GM03348 (cell line): ENCODE data around the gene CELF2.
A peak's percentile ranks its signal among the peaks of the same experiment; 100 is the strongest.

Experiments used
- DNase-seq: peaks from one replicate; pipeline ENCODE4 v3.0.0; 2012; ENCODE audit warnings: low spot score

CELF2 gene

GRCh38 chr10:11004144-11005077, 13.3 kb upstream of the CELF2 start:
- DNase-seq = no peak

DNA sequence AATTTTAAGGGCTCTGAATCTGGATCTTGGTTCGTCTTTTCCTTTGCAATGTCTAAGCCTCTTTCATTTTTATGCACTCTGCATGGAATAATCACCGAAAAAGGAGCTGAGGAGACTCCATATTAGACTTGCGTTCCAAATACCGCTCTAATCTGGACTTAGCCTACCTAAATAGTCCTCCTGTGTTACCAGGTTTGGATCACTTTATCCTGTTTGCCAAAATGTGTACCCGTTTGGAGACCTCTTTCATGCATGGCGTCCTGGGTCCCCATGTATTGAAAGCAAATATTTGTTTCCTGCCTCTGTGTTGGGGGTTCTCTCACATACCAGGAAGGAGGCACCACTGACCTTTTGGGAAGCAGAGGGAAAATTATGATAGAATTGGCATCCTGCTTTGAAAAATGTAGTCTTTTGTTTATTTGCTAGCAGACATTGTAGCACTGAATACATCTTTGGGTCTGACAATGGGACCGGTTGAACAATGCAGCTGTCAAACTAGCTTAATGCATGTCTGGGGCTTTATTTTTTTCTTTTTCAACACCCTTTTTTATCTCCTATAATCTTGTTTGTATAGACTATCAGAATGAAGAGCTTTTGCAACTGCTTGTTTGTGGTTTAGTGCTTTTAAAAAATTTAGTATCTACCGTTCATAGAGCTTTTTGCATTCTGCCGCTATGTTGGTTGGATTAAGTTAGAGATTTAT, 11.8 kb upstream of the CELF2 start:
- DNase-seq = no peak

- no peak for DNase-seq
Measured at GRCh38 chr10:11006428-11006825, 11.2 kb upstream of the CELF2 start.

GRCh38 chr10:11007476-11008020, 10.1 kb upstream of the CELF2 start:
- no peak for DNase-seq

DNA sequence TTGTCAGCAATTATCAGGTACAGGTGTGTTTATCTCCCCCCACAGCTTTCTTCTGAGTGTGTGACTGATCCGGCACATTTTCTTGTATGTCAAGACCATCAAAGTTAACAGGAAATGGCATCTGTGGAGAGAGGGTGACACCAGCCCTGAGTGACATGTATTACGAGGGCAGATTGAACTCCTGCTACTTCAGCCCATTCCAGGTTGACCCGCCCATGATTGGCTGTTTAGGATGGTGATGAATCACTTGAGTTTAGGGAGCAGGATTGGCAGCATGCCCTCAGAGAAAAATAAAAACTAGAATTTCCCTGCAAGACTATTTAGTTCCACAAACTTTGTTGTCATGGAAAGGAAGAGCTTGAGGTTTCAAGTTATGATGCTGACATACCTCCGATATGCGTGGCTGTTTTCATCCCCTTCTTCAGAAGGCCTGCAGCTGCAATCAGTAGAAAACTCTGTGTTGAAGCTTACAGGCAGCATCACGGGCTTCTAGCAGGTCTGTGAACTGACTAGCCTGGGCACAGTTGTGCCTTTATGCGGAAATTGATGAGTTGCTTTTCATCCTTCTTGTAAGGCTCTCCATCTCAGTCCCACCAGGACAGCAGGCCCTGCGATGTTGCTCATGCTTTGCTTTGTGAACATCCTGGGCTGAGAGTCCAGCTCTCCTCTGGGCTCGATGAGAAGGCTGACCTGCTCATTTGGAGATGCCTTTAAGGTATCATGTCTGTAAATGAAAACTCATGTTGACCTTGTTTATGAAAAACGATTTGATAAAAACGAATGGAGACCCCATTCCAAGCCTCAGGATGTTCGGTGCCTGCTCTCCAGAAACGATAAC, 8.0 kb upstream of the CELF2 start:
- DNase-seq = peak; percentile 11

- DNase-seq = no peak
Measured at GRCh38 chr10:11010582-11010981, 7.1 kb upstream of the CELF2 start.

- no peak for DNase-seq
Measured at GRCh38 chr10:11011436-11011835, 6.2 kb upstream of the CELF2 start.

- DNase-seq = no peak
Measured at GRCh38 chr10:11011984-11012383, 5.7 kb upstream of the CELF2 start.

DNA sequence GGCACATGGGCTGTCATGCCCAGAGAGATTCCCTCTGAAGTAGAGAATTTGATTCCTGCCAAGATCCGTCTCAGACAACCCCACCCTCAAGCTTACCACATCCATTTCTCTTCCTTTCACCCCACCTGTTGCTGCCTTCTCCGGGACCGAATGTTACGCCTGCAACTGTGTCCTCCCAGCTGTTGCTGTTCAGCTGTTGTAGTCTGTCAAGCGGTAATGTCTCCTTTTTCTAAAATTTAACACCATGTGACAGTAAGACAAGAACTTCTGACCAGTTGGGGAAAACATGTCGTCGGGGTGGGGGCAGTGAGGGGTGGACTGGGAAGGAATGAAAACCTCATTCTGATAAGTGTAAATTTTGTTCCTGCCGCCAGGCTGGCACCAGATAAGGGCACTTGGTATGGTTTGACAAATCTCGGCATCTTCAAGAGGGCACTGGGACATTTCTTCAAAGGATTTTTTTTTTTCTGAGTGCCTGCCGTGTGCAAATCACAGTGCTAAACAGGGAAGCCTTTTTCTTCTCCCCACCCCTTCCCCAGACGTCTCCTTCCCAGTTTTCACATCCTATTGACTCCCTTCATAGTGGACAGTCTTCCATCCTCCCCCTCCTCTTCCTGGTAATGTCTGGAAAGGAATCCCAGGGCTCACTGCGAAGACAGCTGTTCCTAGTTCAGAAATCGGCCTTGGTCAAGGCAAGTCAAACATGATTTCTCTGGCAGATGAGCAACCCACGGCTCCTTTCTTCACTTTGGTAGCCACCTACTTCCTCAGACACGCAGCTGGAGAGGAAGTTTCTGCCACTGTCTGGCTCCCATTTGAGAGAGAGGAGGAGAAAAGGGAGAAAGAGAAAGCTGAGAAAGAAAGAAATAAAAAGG, 5.0 kb upstream of the CELF2 start:
- DNase-seq = no peak

DNA sequence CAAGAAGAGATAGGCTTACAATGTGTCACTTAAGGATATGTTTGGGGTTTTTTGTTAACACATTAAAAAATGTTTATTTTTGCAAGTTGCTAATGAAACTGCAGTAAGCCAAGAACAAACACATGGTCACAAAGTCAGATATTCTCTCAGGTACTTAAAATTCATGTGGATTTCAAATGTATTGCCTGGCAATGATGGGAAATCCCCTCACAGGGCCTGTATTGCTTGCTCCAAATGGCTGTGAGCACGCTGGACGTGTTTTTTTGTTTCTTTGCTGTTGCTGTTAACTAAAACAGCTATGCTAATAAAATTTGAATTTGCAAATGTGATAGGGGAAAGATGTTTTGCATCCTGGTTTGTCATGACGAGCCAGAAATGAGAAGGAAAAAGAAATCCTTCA, 3.8 kb upstream of the CELF2 start:
- no peak for DNase-seq

DNA sequence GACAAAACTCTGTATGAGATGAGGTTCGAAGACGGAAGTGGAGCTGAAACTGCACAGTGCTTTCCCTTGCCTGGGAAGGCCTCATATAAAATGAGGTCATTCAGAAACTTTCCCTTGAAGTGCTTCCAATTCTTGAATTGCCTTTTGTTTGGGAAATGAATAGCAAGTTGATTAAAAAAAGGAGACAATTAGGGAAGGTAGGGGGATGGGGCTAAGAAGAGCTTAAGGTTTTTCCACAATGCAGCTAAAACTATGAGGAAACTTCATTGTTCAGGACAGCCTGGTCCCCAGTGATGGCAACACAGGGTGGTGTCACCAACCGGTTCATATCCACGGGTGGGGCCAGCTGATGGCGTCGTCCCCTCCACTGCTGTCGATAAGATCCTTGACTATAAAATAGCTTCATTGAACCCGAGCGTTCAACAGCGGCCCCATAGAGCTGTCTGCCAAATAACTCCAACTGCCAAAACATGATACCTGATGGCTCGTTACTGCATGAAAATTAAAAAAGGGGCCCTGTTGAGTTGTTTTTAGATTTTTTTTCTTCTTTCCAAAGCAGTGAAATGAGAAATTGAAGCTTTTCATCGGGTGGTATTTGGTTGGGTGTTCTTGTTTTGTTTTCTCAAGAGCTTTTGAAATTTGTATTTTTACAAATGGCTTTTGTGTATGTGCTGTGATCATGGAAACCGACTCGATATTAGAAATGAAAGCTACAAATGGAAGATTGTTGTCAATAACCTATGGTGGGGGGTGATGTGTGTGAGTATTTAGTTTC, 2.8 kb upstream of the CELF2 start:
- no peak for DNase-seq

DNA sequence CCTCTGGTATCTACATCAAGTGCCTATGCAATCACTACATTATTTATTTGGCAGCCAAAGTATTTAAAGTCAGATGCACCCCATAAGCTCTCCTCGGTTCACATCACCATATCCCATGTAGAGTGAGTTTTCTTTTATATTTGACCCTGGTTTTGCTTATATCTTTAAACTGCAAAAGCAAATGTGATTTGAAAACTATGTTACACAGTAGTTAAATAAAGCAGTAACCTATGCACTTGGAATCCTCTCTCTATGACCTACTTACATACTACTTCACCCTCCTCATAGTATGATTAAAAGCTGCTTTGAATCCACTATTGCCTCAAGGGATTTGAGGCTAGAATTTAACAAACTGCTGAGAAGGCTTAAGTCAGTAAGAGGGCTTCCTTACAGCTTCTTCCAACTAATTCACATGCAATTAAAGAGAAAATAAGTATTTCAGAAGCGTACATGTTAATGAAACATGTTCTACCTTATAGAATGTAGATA, 2.2 kb upstream of the CELF2 start:
- no peak for DNase-seq

DNA sequence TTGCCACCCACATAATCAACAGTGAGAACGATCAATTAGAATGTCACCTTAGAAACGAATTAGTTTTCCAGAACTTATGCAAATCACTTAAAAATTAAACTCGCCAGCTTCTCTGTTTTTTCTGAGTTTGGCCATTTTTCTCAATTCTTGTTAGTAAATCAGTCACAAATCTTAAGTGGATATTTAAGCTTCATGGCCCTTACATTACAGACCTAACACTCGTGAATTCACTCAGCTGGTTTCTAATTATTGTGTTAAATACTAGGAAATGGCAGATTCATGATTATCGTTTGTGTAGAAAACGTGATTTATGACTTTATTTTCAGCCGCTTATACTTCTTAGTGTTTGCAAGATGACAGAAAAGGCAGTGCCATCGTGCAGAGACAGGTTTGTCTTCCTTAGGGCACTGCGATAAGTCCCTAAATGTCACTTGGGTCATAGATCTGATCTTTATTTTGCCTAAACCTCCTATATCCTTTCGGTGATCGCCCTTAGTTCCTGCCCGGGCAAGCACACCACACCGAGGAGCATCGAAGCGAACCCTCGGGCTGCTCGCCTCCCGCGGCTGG, 587 bp upstream of the CELF2 start:
- DNase-seq = peak; percentile 41

GRCh38 chr10:11018432-11018841, 765 bp downstream of the CELF2 start:
- peak; percentile 6 for DNase-seq

DNA sequence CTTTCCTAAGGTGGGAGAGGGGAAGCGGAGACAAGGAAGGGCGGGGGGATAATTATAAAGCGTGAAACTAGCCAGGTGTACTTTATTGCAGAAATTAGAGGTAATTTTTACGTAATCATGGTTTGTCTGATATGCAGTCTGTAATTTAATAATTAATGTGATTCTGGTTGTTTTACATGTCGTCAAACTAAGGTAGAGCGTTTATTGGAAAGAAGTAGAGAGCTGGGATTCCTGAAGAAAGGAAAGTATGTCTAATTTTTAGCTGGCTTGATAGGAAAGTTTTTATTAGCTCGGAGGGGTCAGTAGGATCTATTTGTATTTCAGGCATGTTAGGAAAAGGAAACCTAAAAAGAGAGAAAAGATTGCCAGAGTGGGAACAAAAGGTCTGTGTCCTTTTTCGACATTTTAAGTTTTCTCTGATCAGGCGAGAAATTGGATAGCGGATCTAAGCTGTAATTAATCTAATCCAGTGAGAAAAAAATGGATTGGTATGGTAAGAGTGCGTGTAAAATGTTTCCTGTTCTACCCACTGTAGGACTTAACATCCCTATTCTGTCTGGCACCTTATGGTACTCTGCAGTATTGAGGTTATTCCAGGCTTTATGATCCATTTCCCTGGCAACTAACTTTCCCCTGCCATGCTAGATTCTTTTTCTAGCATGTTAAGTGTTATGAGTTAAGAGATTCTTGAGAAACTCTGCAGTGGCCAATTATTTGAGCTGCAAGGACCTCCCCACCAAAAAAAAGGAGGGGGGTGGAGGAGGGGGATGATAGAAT, 1.4 kb downstream of the CELF2 start:
- no peak for DNase-seq

GRCh38 chr10:11019724-11020547, 2.3 kb downstream of the CELF2 start:
- no peak for DNase-seq

GRCh38 chr10:11020548-11020942, 2.9 kb downstream of the CELF2 start:
- no peak for DNase-seq

GRCh38 chr10:11022213-11022612, 4.5 kb downstream of the CELF2 start:
- DNase-seq = no peak
